GM12878 (cell line): Measurements from ENCODE around the gene CD276. TPM values are rescaled to one million over a fixed set of nuclear protein-coding genes. Genes with fewer than 3 reads are reported as not detected.
"Not testable (repeated sequence)": the region's sequence is repeated elsewhere in the genome, so short reads cannot be mapped to it uniquely, and the experiment has no call there.

Experiments
- ATAC-seq: fragments of 200-7000 bp; cut with Tn5 transposase; 3 replicates; pipeline ENCODE4 v1.9.1; 2020; ENCODE audit warnings: mild to moderate bottlenecking, moderate library complexity
- BruUV-seq: library from RNA; stranded (reverse); fragments of 400-500 nt; replicated peaks from 2 replicates; lab custom pipeline; 2021; lab: Mats Ljungman, UMichigan
- CTCF ChIA-PET: fragments of 300-600 bp; sonication (Branson Sonifier 250); formaldehyde crosslinking; extraction: SDS; loops from one replicate; lab custom pipeline; 2021; ENCODE audit warnings: inconsistent platforms; lab: Yijun Ruan, JAX
- POLR2A ChIA-PET: fragments of 350-600 bp; formaldehyde crosslinking; extraction: SDS; loops from one replicate; lab custom pipeline; 2021; ENCODE audit warnings: inconsistent platforms; lab: Charles Lee
- RAD21 ChIA-PET: fragments of 300-600 bp; sonication (Branson Sonifier 250); formaldehyde crosslinking; loops from one replicate; lab custom pipeline; 2023; ENCODE audit warnings: antibody characterized with exemption; ENCODE audit not compliant: unreplicated experiment; lab: Charles Lee
- SMC1A ChIA-PET: fragments of 300-600 bp; sonication (Branson Sonifier 250); formaldehyde crosslinking; loops from one replicate; lab custom pipeline; 2023; ENCODE audit not compliant: unreplicated experiment, uncharacterized antibody; lab: Charles Lee
- DNase-seq: peaks from one replicate; pipeline ENCODE4 v3.0.0-alpha.2; 2011; ENCODE audit warnings: low read depth, low spot score
- FAIRE-seq: peaks from 3 replicates; lab custom pipeline; 2011; peaks lifted over from hg19 to GRCh38; lab: Jason Lieb, UNC
- H2AFZ ChIP-seq: 2 replicates; pipeline ENCODE4 v1.6.0; 2011; ENCODE audit warnings: low read depth, low read length, control low read depth; ENCODE audit not compliant: control insufficient read depth
- H3K27ac ChIP-seq: 2 replicates; pipeline ENCODE4 v1.5.1; 2011; ENCODE audit warnings: control low read depth; ENCODE audit not compliant: control insufficient read depth, insufficient read depth
- H3K27me3 ChIP-seq, 2 experiments: replicated peaks in 1 of 2; 2 replicates each; pipeline versions ENCODE4 v1.6.0 to v1.6.1; 2011; ENCODE audit warnings: low read length in 1 of 2; ENCODE audit not compliant: control insufficient read depth in 2 of 2, insufficient read depth in 2 of 2
- H3K36me3 ChIP-seq, 2 experiments: 2 replicates each; pipeline ENCODE4 v1.5.1; 2011; ENCODE audit warnings: low read length in 1 of 2; ENCODE audit not compliant: control insufficient read depth in 2 of 2, insufficient read depth in 2 of 2
- H3K4me1 ChIP-seq: 2 replicates; pipeline ENCODE4 v1.6.1; 2011; ENCODE audit warnings: mild to moderate bottlenecking, low read length, moderate library complexity, mixed read lengths; ENCODE audit not compliant: control insufficient read depth, insufficient read depth
- H3K4me2 ChIP-seq: 2 replicates; pipeline ENCODE4 v1.6.0; 2011; ENCODE audit warnings: control low read depth; ENCODE audit not compliant: control insufficient read depth, insufficient read depth
- H3K4me3 ChIP-seq: fragments of 200-600 bp; sonication (generic); 2 replicates; pipeline ENCODE4 v1.5.1; 2016
- H3K79me2 ChIP-seq: 2 replicates; pipeline ENCODE4 v1.6.0; 2011; ENCODE audit warnings: low read length; ENCODE audit not compliant: control insufficient read depth, insufficient read depth
- H3K9ac ChIP-seq: 2 replicates; pipeline ENCODE4 v1.8.0; 2011; ENCODE audit warnings: low read length, control low read depth, mixed read lengths; ENCODE audit not compliant: control insufficient read depth, insufficient read depth
- H3K9me3 ChIP-seq: replicated peaks from 3 replicates; pipeline ENCODE4 v1.5.1; 2011; ENCODE audit warnings: mild to moderate bottlenecking, low read length; ENCODE audit not compliant: control insufficient read depth, insufficient read depth
- H4K20me1 ChIP-seq: 2 replicates; pipeline ENCODE4 v1.6.0; 2011; ENCODE audit not compliant: control insufficient read depth, insufficient read depth
- CTCF ChIP-seq, 3 experiments: IDR thresholded peaks in 2 of 3; conservative IDR thresholded peaks in 1 of 3; 2 replicates each; pipeline ENCODE4 v1.5.1; 2011; ENCODE audit warnings: low read depth in 3 of 3, low read length in 3 of 3, mild to moderate bottlenecking in 3 of 3, control low read depth in 2 of 3, moderate library complexity in 2 of 3, inconsistent platforms in 1 of 3, mixed read lengths in 1 of 3; ENCODE audit not compliant: control insufficient read depth in 2 of 3, insufficient read depth in 1 of 3; ENCODE audit errors: extremely low read depth in 1 of 3
- POLR2A ChIP-seq: IDR thresholded peaks from 2 replicates; pipeline ENCODE4 v1.6.1; 2011; ENCODE audit warnings: low read depth, mild to moderate bottlenecking, low read length
- STAT1 ChIP-seq: fragments of 450-650 bp; conservative IDR thresholded peaks from 2 replicates; pipeline ENCODE4 v1.6.1; 2014; ENCODE audit warnings: antibody characterized with exemption, mild to moderate bottlenecking
- ZNF24 ChIP-seq: fragments of 450-650 bp; IDR thresholded peaks from 2 replicates; pipeline ENCODE4 v1.6.1; 2017; ENCODE audit warnings: antibody characterized with exemption, mild to moderate bottlenecking
- ZSCAN29 ChIP-seq: fragments of 450-650 bp; IDR thresholded peaks from 2 replicates; pipeline ENCODE4 v1.6.1; 2017; ENCODE audit warnings: mild to moderate bottlenecking, moderate library complexity
- WGBS: methylation state at CpG from one replicate; pipeline ENCODE4 v1.1.6; 2016; ENCODE audit warnings: low lambda C conversion rate; ENCODE audit not compliant: insufficient replicate concordance, insufficient coverage; ENCODE audit errors: missing lambda C conversion rate; 5-methylcytosine and 5-hydroxymethylcytosine counted together
- in situ Hi-C: fragments of 300-500 bp; cut with MboI; formaldehyde crosslinking; loops from 9 replicates; pipeline ENCODE4 v1.14.3; 2018; ENCODE audit warnings: mixed read lengths
- intact Hi-C: fragments of 100-400 bp; cut with micrococcal nuclease; formaldehyde crosslinking; loops from one replicate; pipeline ENCODE4 v1.14.2; 2022; ENCODE audit not compliant: unreplicated experiment
- polyA plus RNA-seq, 11 experiments: library from polyadenylated mRNA; depleted of rRNA in 4 of 11; unstranded in 6 of 11; stranded (reverse) in 5 of 11; fragments of >200 nt; fragmentation: Nextera tagmentation in 4 of 11; fragmentation: Illumina TruSeq in 1 of 11; extraction: Ambion mirVana in 4 of 11; extraction: Trizol in 1 of 11; gene quantifications; 1 replicate in 1 of 11; 2 replicates in 10 of 11; pipeline versions ENCODE4 v1.2.1 to v1.2.3, GENCODE V29; 2011 to 2016; ENCODE audit warnings: inconsistent platforms in 2 of 11, missing spikeins in 2 of 11, low read depth in 1 of 11
- total RNA-seq, 4 experiments: library from RNA; depleted of rRNA in 3 of 4; stranded (reverse); fragments of >200 nt in 3 of 4; fragmentation: Illumina TruSeq in 1 of 4; extraction: Trizol in 1 of 4; gene quantifications; 2 replicates each; pipeline versions ENCODE4 v1.2.1 to v1.2.3, GENCODE V29; 2013 to 2021

Gene CD276
- total and polyA plus RNA-seq, 10 of the 15 experiments (the other 5 are each of a cell fraction or from before 2014, with no cell fraction given), result 0.11 to 3.0 (median 1.2) TPM

GRCh38 chr15:73727330-73727976 is 43.3 kb downstream of the CD276 start (continued):
- no peak for TF ChIP-seq CTCF (IDR thresholded peaks at IDR 0.05 in 2 of 3, conservative IDR thresholded peaks at IDR 0.05 in 1 of 3; ENCODE audit: control insufficient read depth in 2 of 3, extremely low read depth in 1 of 3, insufficient read depth in 1 of 3, low read depth in 3 of 3, low read length in 3 of 3)
- no peak for TF ChIP-seq STAT1
- TF ChIP-seq ZNF24, result no peak
- TF ChIP-seq POLR2A, result no peak
- TF ChIP-seq ZSCAN29, result no peak

GRCh38 chr15:73732051-73732450 is 47.9 kb downstream of the CD276 start:
- H4K20me1 ChIP-seq, H3K4me3 ChIP-seq, H3K27ac ChIP-seq, FAIRE-seq, H3K9ac ChIP-seq, POLR2A ChIA-PET, BruUV-seq, RAD21 ChIA-PET, H3K27me3 ChIP-seq, H3K79me2 ChIP-seq, ATAC-seq, H3K36me3 ChIP-seq, H3K4me1 ChIP-seq, H2AFZ ChIP-seq, SMC1A ChIA-PET, intact Hi-C loops, CTCF ChIA-PET, in situ Hi-C loops, H3K4me2 ChIP-seq, DNase-seq, H3K9me3 ChIP-seq: not testable (repeated sequence)
- 84% methylated on average over 21 of the region's 29 CpGs for WGBS
